GM23338 (cell line): Measurements from ENCODE around the gene MYO5A. TPM values are rescaled to one million over a fixed set of nuclear protein-coding genes. Genes with fewer than 3 reads are reported as not detected.

Experiments used
- ATAC-seq: fragments of 200-7000 bp; cut with Tn5 transposase; 3 replicates; pipeline ENCODE4 v1.9.1; 2020
- DNase-seq: peaks from one replicate; pipeline ENCODE4 v3.0.0-alpha.2; 2015; ENCODE audit warnings: low spot score
- H2AFZ ChIP-seq: fragments of 200-600 bp; sonication (generic); 2 replicates; pipeline ENCODE4 v1.8.0; 2016; ENCODE audit warnings: antibody characterized with exemption, mild to moderate bottlenecking, moderate library complexity
- H3F3A ChIP-seq: fragments of 200-600 bp; sonication (generic); replicated peaks from 2 replicates; pipeline ENCODE4 v1.8.0; 2017; ENCODE audit warnings: antibody characterized with exemption, mixed run types, low read depth
- H3K27ac ChIP-seq: fragments of 200-600 bp; sonication (generic); 2 replicates; pipeline ENCODE4 v1.6.1; 2016; ENCODE audit warnings: low read depth
- H3K27me3 ChIP-seq: fragments of 200-600 bp; sonication (generic); 2 replicates; pipeline ENCODE4 v1.8.0; 2016; ENCODE audit warnings: mild to moderate bottlenecking, mixed run types, moderate library complexity; ENCODE audit not compliant: insufficient read depth
- H3K36me3 ChIP-seq: fragments of 200-600 bp; sonication (generic); 2 replicates; pipeline ENCODE4 v1.8.0; 2016; ENCODE audit warnings: mild to moderate bottlenecking; ENCODE audit not compliant: insufficient read depth
- H3K4me1 ChIP-seq: fragments of 200-600 bp; sonication (generic); 2 replicates; pipeline ENCODE4 v1.8.0; 2016; ENCODE audit warnings: mild to moderate bottlenecking, moderate library complexity; ENCODE audit not compliant: insufficient read depth
- H3K4me2 ChIP-seq: fragments of 200-600 bp; sonication (generic); 2 replicates; pipeline ENCODE4 v1.7.1; 2017; ENCODE audit warnings: mixed run types
- H3K4me3 ChIP-seq: fragments of 200-600 bp; sonication (generic); 2 replicates; pipeline ENCODE4 v1.6.1; 2016; ENCODE audit warnings: mixed run types
- H3K79me2 ChIP-seq: fragments of 200-600 bp; sonication (generic); replicated peaks from 2 replicates; pipeline ENCODE4 v1.8.0; 2017; ENCODE audit warnings: mild to moderate bottlenecking; ENCODE audit not compliant: insufficient read depth
- H3K9me2 ChIP-seq: fragments of 200-600 bp; sonication (generic); 2 replicates; pipeline ENCODE4 v1.8.0; 2017; ENCODE audit not compliant: insufficient read depth
- H4K20me1 ChIP-seq: fragments of 200-600 bp; sonication (generic); replicated peaks from 2 replicates; pipeline ENCODE4 v1.8.0; 2017; ENCODE audit warnings: mild to moderate bottlenecking; ENCODE audit not compliant: insufficient read depth
- H3K27ac Mint-ChIP-seq: 2 replicates; pipeline ENCODE4 v1.8.0; 2020; ENCODE audit warnings: inconsistent platforms, mild to moderate bottlenecking, moderate library complexity, mixed read lengths
- H3K27me3 Mint-ChIP-seq: 3 replicates; pipeline ENCODE4 v1.8.0; 2022; ENCODE audit warnings: low read depth, mild to moderate bottlenecking, moderate library complexity, mixed read lengths, inconsistent platforms; ENCODE audit not compliant: insufficient read depth, poor library complexity
- H3K36me3 Mint-ChIP-seq: 3 replicates; pipeline ENCODE4 v1.8.0; 2021; ENCODE audit warnings: low read depth, mild to moderate bottlenecking, inconsistent platforms, moderate library complexity, mixed read lengths
- H3K4me1 Mint-ChIP-seq: 3 replicates; pipeline ENCODE4 v1.8.0; 2020; ENCODE audit warnings: mild to moderate bottlenecking, inconsistent platforms, mixed read lengths
- H3K4me3 Mint-ChIP-seq: 3 replicates; pipeline ENCODE4 v1.8.0; 2021; ENCODE audit warnings: moderate library complexity, mild to moderate bottlenecking, inconsistent platforms, mixed read lengths
- H3K9me3 Mint-ChIP-seq: 3 replicates; pipeline ENCODE4 v1.8.0; 2020; ENCODE audit warnings: moderate library complexity, mild to moderate bottlenecking, inconsistent platforms, mixed read lengths
- CREB1 ChIP-seq: fragments of 250-450 bp; sonication (Bioruptor Pico); IDR thresholded peaks from 2 replicates; pipeline ENCODE4 v1.5.0; 2020; ENCODE audit warnings: low read depth, mild to moderate bottlenecking, moderate library complexity
- CTCF ChIP-seq, 2 experiments: fragments of 200-600 bp in 1 of 2; sonication (generic) in 1 of 2; conservative IDR thresholded peaks; 2 replicates each; pipeline versions ENCODE4 v1.5.1 to v1.6.1; 2016 to 2017; ENCODE audit warnings: antibody characterized with exemption in 2 of 2, low read depth in 2 of 2, mild to moderate bottlenecking in 2 of 2, moderate library complexity in 1 of 2
- ETS1 ChIP-seq: IDR thresholded peaks from 2 replicates; pipeline ENCODE4 v1.6.1; 2016; ENCODE audit warnings: antibody characterized with exemption
- EZH2 ChIP-seq: fragments of 200-600 bp; sonication (generic); IDR thresholded peaks from one replicate; pipeline ENCODE4 v1.8.0; 2017; ENCODE audit warnings: antibody characterized with exemption, mild to moderate bottlenecking, low read depth; ENCODE audit not compliant: unreplicated experiment
- EZH2phosphoT487 ChIP-seq: fragments of 200-600 bp; sonication (generic); IDR thresholded peaks from one replicate; pipeline ENCODE4 v1.8.1; 2018; ENCODE audit warnings: antibody characterized with exemption; ENCODE audit not compliant: unreplicated experiment
- JUNB ChIP-seq: IDR thresholded peaks from one replicate; pipeline ENCODE4 v1.6.1; 2016; ENCODE audit warnings: antibody characterized with exemption; ENCODE audit not compliant: unreplicated experiment
- NANOG ChIP-seq: IDR thresholded peaks from 2 replicates; pipeline ENCODE4 v1.6.1; 2016; ENCODE audit warnings: antibody characterized with exemption, borderline replicate concordance
- POLR2AphosphoS5 ChIP-seq: IDR thresholded peaks from 2 replicates; pipeline ENCODE4 v1.6.1; 2016; ENCODE audit warnings: antibody characterized with exemption, low read depth
- STAT1 ChIP-seq: IDR thresholded peaks from one replicate; pipeline ENCODE4 v1.6.1; 2016; ENCODE audit warnings: antibody characterized with exemption; ENCODE audit not compliant: unreplicated experiment
- ZNF114 ChIP-seq: fragments of 250-450 bp; sonication (Bioruptor Pico); IDR thresholded peaks from 2 replicates; pipeline ENCODE4 v1.5.0; 2020; ENCODE audit warnings: mild to moderate bottlenecking, moderate library complexity
- ZNF331 ChIP-seq: fragments of 250-450 bp; sonication (Bioruptor Pico); IDR thresholded peaks from 2 replicates; pipeline ENCODE4 v1.5.0; 2020; ENCODE audit warnings: low read depth, mild to moderate bottlenecking, moderate library complexity
- polyA plus RNA-seq: library from polyadenylated mRNA; unstranded; fragments of >200 nt; fragmentation: Nextera tagmentation; extraction: Ambion mirVana; gene quantifications from 2 replicates; pipeline ENCODE4 v1.2.1, GENCODE V29; 2016
- total RNA-seq: library from RNA; depleted of rRNA; stranded (reverse); fragments of >200 nt; shearing (Covaris generic); gene quantifications from 2 replicates; pipeline ENCODE4 v1.2.3, GENCODE V29; 2014
- TF ChIP-seq, protein P1 (sequence below): fragments of 250-450 bp; sonication (Bioruptor Pico); IDR thresholded peaks from 2 replicates; pipeline ENCODE4 v1.5.0; 2020; ENCODE audit warnings: mild to moderate bottlenecking, moderate library complexity
- TF ChIP-seq, protein P2 (sequence below): IDR thresholded peaks from one replicate; pipeline ENCODE4 v1.6.1; 2018; ENCODE audit warnings: antibody characterized with exemption; ENCODE audit not compliant: unreplicated experiment

MYO5A gene
- total and polyA plus RNA-seq, 2 experiments from 2014 or later: 5.7 to 31.8 TPM

- no peak for TF ChIP-seq EZH2phosphoT487
Observed at GRCh38 chr15:52278135-52278534, 250.5 kb downstream of the MYO5A start (continued).

- DNase-seq (no peak), ATAC-seq (no peak)
- Histone ChIP-seq H3K36me3 (peaks cover 26% of the 10 kb centered on the region), H3K79me2 (no peaks in the 10 kb centered on the region), H4K20me1 (no peaks in the 10 kb centered on the region; the same call in 1 of the 2 replicates), H2AFZ (no peak overlapping the region), H3K4me3 (no peak overlapping the region), H3K27me3 (no peaks in the 10 kb centered on the region), H3K4me2 (no peak overlapping the region), H3K27ac (no peak overlapping the region), H3K9me2 (no peaks in the 10 kb centered on the region), H3K4me1 (no peaks in the 10 kb centered on the region), H3F3A (no peaks in the 10 kb centered on the region)
- Mint-ChIP-seq H3K9me3 (no peaks in the 10 kb centered on the region), H3K4me1 (peaks cover 4% of the 10 kb centered on the region; the same call in 2 of the 3 replicates), H3K27me3 (peaks cover 7% of the 10 kb centered on the region), H3K27ac (no peak overlapping the region), H3K4me3 (no peak overlapping the region), H3K36me3 (peaks cover 60% of the 10 kb centered on the region)
- no peak for TF ChIP-seq JUNB
- TF ChIP-seq, protein P1, sequence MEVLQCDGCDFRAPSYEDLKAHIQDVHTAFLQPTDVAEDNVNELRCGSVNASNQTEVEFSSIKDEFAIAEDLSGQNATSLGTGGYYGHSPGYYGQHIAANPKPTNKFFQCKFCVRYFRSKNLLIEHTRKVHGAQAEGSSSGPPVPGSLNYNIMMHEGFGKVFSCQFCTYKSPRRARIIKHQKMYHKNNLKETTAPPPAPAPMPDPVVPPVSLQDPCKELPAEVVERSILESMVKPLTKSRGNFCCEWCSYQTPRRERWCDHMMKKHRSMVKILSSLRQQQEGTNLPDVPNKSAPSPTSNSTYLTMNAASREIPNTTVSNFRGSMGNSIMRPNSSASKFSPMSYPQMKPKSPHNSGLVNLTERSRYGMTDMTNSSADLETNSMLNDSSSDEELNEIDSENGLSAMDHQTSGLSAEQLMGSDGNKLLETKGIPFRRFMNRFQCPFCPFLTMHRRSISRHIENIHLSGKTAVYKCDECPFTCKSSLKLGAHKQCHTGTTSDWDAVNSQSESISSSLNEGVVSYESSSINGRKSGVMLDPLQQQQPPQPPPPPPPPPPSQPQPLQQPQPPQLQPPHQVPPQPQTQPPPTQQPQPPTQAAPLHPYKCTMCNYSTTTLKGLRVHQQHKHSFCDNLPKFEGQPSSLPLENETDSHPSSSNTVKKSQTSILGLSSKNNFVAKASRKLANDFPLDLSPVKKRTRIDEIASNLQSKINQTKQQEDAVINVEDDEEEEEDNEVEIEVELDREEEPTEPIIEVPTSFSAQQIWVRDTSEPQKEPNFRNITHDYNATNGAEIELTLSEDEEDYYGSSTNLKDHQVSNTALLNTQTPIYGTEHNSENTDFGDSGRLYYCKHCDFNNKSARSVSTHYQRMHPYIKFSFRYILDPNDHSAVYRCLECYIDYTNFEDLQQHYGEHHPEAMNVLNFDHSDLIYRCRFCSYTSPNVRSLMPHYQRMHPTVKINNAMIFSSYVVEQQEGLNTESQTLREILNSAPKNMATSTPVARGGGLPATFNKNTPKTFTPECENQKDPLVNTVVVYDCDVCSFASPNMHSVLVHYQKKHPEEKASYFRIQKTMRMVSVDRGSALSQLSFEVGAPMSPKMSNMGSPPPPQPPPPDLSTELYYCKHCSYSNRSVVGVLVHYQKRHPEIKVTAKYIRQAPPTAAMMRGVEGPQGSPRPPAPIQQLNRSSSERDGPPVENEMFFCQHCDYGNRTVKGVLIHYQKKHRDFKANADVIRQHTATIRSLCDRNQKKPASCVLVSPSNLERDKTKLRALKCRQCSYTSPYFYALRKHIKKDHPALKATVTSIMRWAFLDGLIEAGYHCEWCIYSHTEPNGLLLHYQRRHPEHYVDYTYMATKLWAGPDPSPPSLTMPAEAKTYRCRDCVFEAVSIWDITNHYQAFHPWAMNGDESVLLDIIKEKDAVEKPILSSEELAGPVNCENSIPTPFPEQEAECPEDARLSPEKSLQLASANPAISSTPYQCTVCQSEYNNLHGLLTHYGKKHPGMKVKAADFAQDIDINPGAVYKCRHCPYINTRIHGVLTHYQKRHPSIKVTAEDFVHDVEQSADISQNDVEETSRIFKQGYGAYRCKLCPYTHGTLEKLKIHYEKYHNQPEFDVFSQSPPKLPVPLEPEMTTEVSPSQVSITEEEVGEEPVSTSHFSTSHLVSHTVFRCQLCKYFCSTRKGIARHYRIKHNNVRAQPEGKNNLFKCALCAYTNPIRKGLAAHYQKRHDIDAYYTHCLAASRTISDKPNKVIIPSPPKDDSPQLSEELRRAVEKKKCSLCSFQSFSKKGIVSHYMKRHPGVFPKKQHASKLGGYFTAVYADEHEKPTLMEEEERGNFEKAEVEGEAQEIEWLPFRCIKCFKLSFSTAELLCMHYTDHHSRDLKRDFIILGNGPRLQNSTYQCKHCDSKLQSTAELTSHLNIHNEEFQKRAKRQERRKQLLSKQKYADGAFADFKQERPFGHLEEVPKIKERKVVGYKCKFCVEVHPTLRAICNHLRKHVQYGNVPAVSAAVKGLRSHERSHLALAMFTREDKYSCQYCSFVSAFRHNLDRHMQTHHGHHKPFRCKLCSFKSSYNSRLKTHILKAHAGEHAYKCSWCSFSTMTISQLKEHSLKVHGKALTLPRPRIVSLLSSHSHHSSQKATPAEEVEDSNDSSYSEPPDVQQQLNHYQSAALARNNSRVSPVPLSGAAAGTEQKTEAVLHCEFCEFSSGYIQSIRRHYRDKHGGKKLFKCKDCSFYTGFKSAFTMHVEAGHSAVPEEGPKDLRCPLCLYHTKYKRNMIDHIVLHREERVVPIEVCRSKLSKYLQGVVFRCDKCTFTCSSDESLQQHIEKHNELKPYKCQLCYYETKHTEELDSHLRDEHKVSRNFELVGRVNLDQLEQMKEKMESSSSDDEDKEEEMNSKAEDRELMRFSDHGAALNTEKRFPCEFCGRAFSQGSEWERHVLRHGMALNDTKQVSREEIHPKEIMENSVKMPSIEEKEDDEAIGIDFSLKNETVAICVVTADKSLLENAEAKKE: no peak
- TF ChIP-seq NANOG: no peak
- TF ChIP-seq ZNF114 (CRISPR knock-in tag): no peak
- no peak for TF ChIP-seq STAT1
- TF ChIP-seq ZNF331 (CRISPR knock-in tag): no peak
- no peak for TF ChIP-seq POLR2AphosphoS5
- TF ChIP-seq CTCF (conservative IDR thresholded peaks at IDR 0.05; ENCODE audit: low read depth in 2 of 2): no peak
- TF ChIP-seq ETS1: no peak
- no peak for TF ChIP-seq EZH2
- no peak for TF ChIP-seq CREB1 (CRISPR knock-in tag)
- TF ChIP-seq EZH2phosphoT487: no peak
- TF ChIP-seq, protein P2, sequence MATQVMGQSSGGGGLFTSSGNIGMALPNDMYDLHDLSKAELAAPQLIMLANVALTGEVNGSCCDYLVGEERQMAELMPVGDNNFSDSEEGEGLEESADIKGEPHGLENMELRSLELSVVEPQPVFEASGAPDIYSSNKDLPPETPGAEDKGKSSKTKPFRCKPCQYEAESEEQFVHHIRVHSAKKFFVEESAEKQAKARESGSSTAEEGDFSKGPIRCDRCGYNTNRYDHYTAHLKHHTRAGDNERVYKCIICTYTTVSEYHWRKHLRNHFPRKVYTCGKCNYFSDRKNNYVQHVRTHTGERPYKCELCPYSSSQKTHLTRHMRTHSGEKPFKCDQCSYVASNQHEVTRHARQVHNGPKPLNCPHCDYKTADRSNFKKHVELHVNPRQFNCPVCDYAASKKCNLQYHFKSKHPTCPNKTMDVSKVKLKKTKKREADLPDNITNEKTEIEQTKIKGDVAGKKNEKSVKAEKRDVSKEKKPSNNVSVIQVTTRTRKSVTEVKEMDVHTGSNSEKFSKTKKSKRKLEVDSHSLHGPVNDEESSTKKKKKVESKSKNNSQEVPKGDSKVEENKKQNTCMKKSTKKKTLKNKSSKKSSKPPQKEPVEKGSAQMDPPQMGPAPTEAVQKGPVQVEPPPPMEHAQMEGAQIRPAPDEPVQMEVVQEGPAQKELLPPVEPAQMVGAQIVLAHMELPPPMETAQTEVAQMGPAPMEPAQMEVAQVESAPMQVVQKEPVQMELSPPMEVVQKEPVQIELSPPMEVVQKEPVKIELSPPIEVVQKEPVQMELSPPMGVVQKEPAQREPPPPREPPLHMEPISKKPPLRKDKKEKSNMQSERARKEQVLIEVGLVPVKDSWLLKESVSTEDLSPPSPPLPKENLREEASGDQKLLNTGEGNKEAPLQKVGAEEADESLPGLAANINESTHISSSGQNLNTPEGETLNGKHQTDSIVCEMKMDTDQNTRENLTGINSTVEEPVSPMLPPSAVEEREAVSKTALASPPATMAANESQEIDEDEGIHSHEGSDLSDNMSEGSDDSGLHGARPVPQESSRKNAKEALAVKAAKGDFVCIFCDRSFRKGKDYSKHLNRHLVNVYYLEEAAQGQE: no peak
Observed at GRCh38 chr15:52277575-52277974, 251.1 kb downstream of the MYO5A start.
